Mesendoderm (in vitro differentiated cells): ENCODE measurements around the gene TSHZ1.

Experiments used
- DNase-seq: peaks from one replicate; pipeline ENCODE4 v3.0.0; 2013
- H2AK5ac ChIP-seq: 2 replicates; pipeline ENCODE4 v1.6.1; 2013; ENCODE audit warnings: low read length, inconsistent platforms
- H2BK120ac ChIP-seq: 2 replicates; pipeline ENCODE4 v1.6.1; 2013; ENCODE audit warnings: low read depth, mild to moderate bottlenecking, low read length, moderate library complexity, mixed read lengths
- H2BK15ac ChIP-seq: replicated peaks from 2 replicates; pipeline ENCODE4 v1.6.1; 2013; ENCODE audit warnings: low read depth, mild to moderate bottlenecking, moderate library complexity
- H2BK5ac ChIP-seq: 2 replicates; pipeline ENCODE4 v1.6.1; 2013; ENCODE audit warnings: low read length, inconsistent platforms
- H3K18ac ChIP-seq: 2 replicates; pipeline ENCODE4 v1.6.1; 2013; ENCODE audit warnings: mild to moderate bottlenecking, low read length, mixed read lengths
- H3K23ac ChIP-seq: one replicate; pipeline ENCODE4 v1.6.1; 2013; ENCODE audit warnings: low read length
- H3K27ac ChIP-seq: 2 replicates; pipeline ENCODE4 v1.5.1; 2013; ENCODE audit warnings: low read depth, mild to moderate bottlenecking, inconsistent platforms, low read length, moderate library complexity
- H3K27me3 ChIP-seq: 2 replicates; pipeline ENCODE4 v1.6.1; 2013; ENCODE audit warnings: low read length, control low read depth, mild to moderate bottlenecking, inconsistent platforms; ENCODE audit not compliant: insufficient read depth, poor library complexity
- H3K36me3 ChIP-seq: 2 replicates; pipeline ENCODE4 v1.6.1; 2013; ENCODE audit warnings: low read length, inconsistent platforms; ENCODE audit not compliant: control insufficient read depth, insufficient read depth
- H3K4ac ChIP-seq: one replicate; pipeline ENCODE4 v1.6.1; 2013; ENCODE audit warnings: low read depth, mild to moderate bottlenecking, low read length, moderate library complexity
- H3K4me1 ChIP-seq: 2 replicates; pipeline ENCODE4 v1.6.1; 2013; ENCODE audit warnings: low read depth, low read length, inconsistent platforms; ENCODE audit not compliant: control insufficient read depth
- H3K4me2 ChIP-seq: 2 replicates; pipeline ENCODE4 v1.6.1; 2013; ENCODE audit warnings: low read length
- H3K4me3 ChIP-seq: 2 replicates; pipeline ENCODE4 v1.5.1; 2013; ENCODE audit warnings: mild to moderate bottlenecking, low read length
- H3K56ac ChIP-seq: one replicate; pipeline ENCODE4 v1.6.1; 2013; ENCODE audit warnings: low read length
- H3K79me1 ChIP-seq: 2 replicates; pipeline ENCODE4 v1.6.1; 2013; ENCODE audit warnings: low read length, inconsistent platforms
- H3K79me2 ChIP-seq: 2 replicates; pipeline ENCODE4 v1.6.1; 2013; ENCODE audit warnings: mild to moderate bottlenecking, low read length; ENCODE audit not compliant: control insufficient read depth, insufficient read depth
- H3K9ac ChIP-seq: 2 replicates; pipeline ENCODE4 v1.6.1; 2013; ENCODE audit warnings: low read length, inconsistent platforms
- H4K5ac ChIP-seq: one replicate; pipeline ENCODE4 v1.6.1; 2013; ENCODE audit warnings: low read length
- H4K8ac ChIP-seq: one replicate; pipeline ENCODE4 v1.6.1; 2013; ENCODE audit warnings: low read depth, mild to moderate bottlenecking, control low read depth, low read length, moderate library complexity
- WGBS: extraction: QIAGEN DNeasy Blood & Tissue Kit; methylation state at CpG from one replicate; pipeline ENCODE4 v1.1.7; 2013; ENCODE audit warnings: low lambda C conversion rate, missing lambda C conversion rate; ENCODE audit not compliant: insufficient coverage; ENCODE audit errors: extremely low coverage; 5-methylcytosine and 5-hydroxymethylcytosine counted together

The TSHZ1 gene

GRCh38 chr18:75282746-75283145, 72.1 kb downstream of the TSHZ1 start:
- Histone ChIP-seq H3K4me1 (no peaks in the 10 kb centered on the region), H2BK120ac (no peak overlapping the region), H3K79me1 (no peaks in the 10 kb centered on the region), H2BK15ac (no peak overlapping the region), H3K56ac (no peak overlapping the region), H3K23ac (peak overlapping the region; percentile 24), H4K5ac (no peak overlapping the region), H2BK5ac (no peak overlapping the region), H3K18ac (no peak overlapping the region), H3K27me3 (no peaks in the 10 kb centered on the region), H2AK5ac (no peak overlapping the region), H3K4me2 (no peak overlapping the region), H3K36me3 (no peaks in the 10 kb centered on the region), H3K4me3 (no peak overlapping the region), H3K4ac (no peak overlapping the region), H3K9ac (no peak overlapping the region), H3K79me2 (no peaks in the 10 kb centered on the region), H3K27ac (no peak overlapping the region), H4K8ac (no peak overlapping the region)
- WGBS, result no CpG with 5 or more reads among the region's 15 CpGs
- no peak for DNase-seq

- no peak overlapping the region for H4K8ac ChIP-seq
- H3K56ac ChIP-seq, result no peak overlapping the region
- no peak overlapping the region for H3K18ac ChIP-seq
- no peak overlapping the region for H3K9ac ChIP-seq
- H3K4me1 ChIP-seq, result no peaks in the 10 kb centered on the region
- no peaks in the 10 kb centered on the region for H3K36me3 ChIP-seq
- H3K79me1 ChIP-seq, result no peaks in the 10 kb centered on the region
- no CpG with 5 or more reads among the region's 7 CpGs for WGBS
- H2BK15ac ChIP-seq, result no peak overlapping the region
- H3K4me2 ChIP-seq, result no peak overlapping the region
- H3K4me3 ChIP-seq, result no peak overlapping the region
- no peak overlapping the region for H2AK5ac ChIP-seq
- no peaks in the 10 kb centered on the region for H3K79me2 ChIP-seq
- H3K27ac ChIP-seq, result no peak overlapping the region
- no peak overlapping the region for H3K4ac ChIP-seq
- no peak overlapping the region for H2BK120ac ChIP-seq
- H4K5ac ChIP-seq, result no peak overlapping the region
- no peak overlapping the region for H2BK5ac ChIP-seq
- no peak for DNase-seq
- no peak overlapping the region for H3K23ac ChIP-seq
- no peaks in the 10 kb centered on the region for H3K27me3 ChIP-seq
These were observed 73.1 kb downstream of the TSHZ1 start for GRCh38 chr18:75283731-75284130.

- no CpG with 5 or more reads among the region's 16 CpGs for WGBS
- no peak overlapping the region for H3K18ac ChIP-seq
These were observed 74.0 kb downstream of the TSHZ1 start for GRCh38 chr18:75284566-75284965.

DNA sequence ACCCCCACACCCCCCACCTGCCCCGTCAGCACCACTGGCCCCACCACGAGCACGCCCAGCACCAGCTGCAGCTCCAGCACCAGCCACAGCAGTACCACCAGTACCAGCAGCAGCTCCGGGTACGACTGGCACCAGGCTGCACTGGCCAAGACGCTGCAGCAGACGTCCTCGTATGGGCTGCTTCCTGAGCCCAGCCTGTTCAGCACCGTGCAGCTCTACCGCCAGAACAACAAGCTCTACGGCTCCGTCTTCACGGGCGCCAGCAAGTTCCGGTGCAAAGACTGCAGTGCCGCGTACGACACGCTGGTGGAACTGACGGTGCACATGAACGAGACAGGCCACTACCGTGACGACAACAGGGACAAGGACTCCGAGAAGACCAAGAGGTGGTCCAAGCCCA, 75.3 kb downstream of the TSHZ1 start:
- Histone ChIP-seq H3K27ac (no peak overlapping the region), H3K18ac (no peak overlapping the region), H2BK120ac (no peak overlapping the region), H3K9ac (no peak overlapping the region), H3K27me3 (no peaks in the 10 kb centered on the region), H3K56ac (no peak overlapping the region), H3K36me3 (no peaks in the 10 kb centered on the region), H3K79me1 (no peaks in the 10 kb centered on the region), H2BK5ac (no peak overlapping the region), H3K4ac (no peak overlapping the region), H3K4me2 (no peak overlapping the region), H4K5ac (no peak overlapping the region), H4K8ac (no peak overlapping the region), H2BK15ac (no peak overlapping the region), H3K23ac (no peak overlapping the region), H2AK5ac (no peak overlapping the region), H3K4me1 (no peaks in the 10 kb centered on the region), H3K79me2 (no peaks in the 10 kb centered on the region), H3K4me3 (no peak overlapping the region)
- no peak for DNase-seq
- WGBS, result no CpG with 5 or more reads among the region's 24 CpGs

More at GRCh38 chr18:75284566-75284965, 74.0 kb downstream of the TSHZ1 start:
- no peaks in the 10 kb centered on the region for H3K27me3 ChIP-seq
- H2AK5ac ChIP-seq, result no peak overlapping the region
- H3K79me1 ChIP-seq, result no peaks in the 10 kb centered on the region
- no peak overlapping the region for H4K5ac ChIP-seq
- no peak overlapping the region for H3K56ac ChIP-seq
- H3K9ac ChIP-seq, result no peak overlapping the region
- H3K4me3 ChIP-seq, result no peak overlapping the region
- H2BK120ac ChIP-seq, result no peak overlapping the region
- H3K4me1 ChIP-seq, result no peaks in the 10 kb centered on the region
- no peak overlapping the region for H4K8ac ChIP-seq
- no peak overlapping the region for H3K4ac ChIP-seq
- no peak overlapping the region for H3K27ac ChIP-seq
- no peaks in the 10 kb centered on the region for H3K79me2 ChIP-seq
- H3K36me3 ChIP-seq, result no peaks in the 10 kb centered on the region
- no peak overlapping the region for H3K4me2 ChIP-seq
- no peak overlapping the region for H2BK15ac ChIP-seq
- no peak overlapping the region for H2BK5ac ChIP-seq
- DNase-seq, result no peak
- no peak overlapping the region for H3K23ac ChIP-seq

- Histone ChIP-seq H3K23ac (no peak overlapping the region), H3K9ac (no peak overlapping the region), H4K5ac (no peak overlapping the region), H3K27me3 (no peaks in the 10 kb centered on the region), H3K4ac (no peak overlapping the region), H4K8ac (no peak overlapping the region), H3K79me2 (no peaks in the 10 kb centered on the region), H3K4me1 (no peaks in the 10 kb centered on the region), H2BK120ac (no peak overlapping the region), H3K79me1 (no peaks in the 10 kb centered on the region), H3K27ac (no peak overlapping the region), H3K4me2 (no peak overlapping the region), H2BK15ac (no peak overlapping the region), H3K36me3 (no peaks in the 10 kb centered on the region), H3K18ac (no peak overlapping the region), H2AK5ac (no peak overlapping the region), H3K4me3 (no peak overlapping the region), H2BK5ac (no peak overlapping the region), H3K56ac (no peak overlapping the region)
- no CpG with 5 or more reads among the region's 23 CpGs for WGBS
- no peak for DNase-seq
These were observed 76.4 kb downstream of the TSHZ1 start for GRCh38 chr18:75287006-75287405.

GRCh38 chr18:75287700-75288099, 77.1 kb downstream of the TSHZ1 start:
- no CpG with 5 or more reads among the region's 24 CpGs for WGBS
- Histone ChIP-seq H3K79me1 (no peaks in the 10 kb centered on the region), H3K56ac (no peak overlapping the region), H2AK5ac (no peak overlapping the region), H3K4me2 (no peak overlapping the region), H3K4ac (no peak overlapping the region), H3K27ac (no peak overlapping the region), H2BK120ac (no peak overlapping the region), H4K8ac (no peak overlapping the region), H3K18ac (no peak overlapping the region), H3K4me1 (no peaks in the 10 kb centered on the region), H3K36me3 (no peaks in the 10 kb centered on the region), H3K23ac (no peak overlapping the region), H2BK15ac (no peak overlapping the region), H2BK5ac (no peak overlapping the region), H3K9ac (no peak overlapping the region), H3K27me3 (no peaks in the 10 kb centered on the region), H4K5ac (no peak overlapping the region), H3K4me3 (no peak overlapping the region), H3K79me2 (no peaks in the 10 kb centered on the region)
- no peak for DNase-seq
